Trophoblast cell (in vitro differentiated cells and primary cell): Measurements from ENCODE around the gene SYT3.

ENCODE experiments used
- DNase-seq, 2 donors: peaks; one replicate each; pipeline ENCODE4 v3.0.0-alpha.2; 2016
- H2AFZ ChIP-seq: 2 replicates; pipeline ENCODE4 v1.6.1; 2013; ENCODE audit warnings: low read length, moderate library complexity, mild to moderate bottlenecking; ENCODE audit not compliant: insufficient read depth, poor library complexity
- H2AK5ac ChIP-seq: 2 replicates; pipeline ENCODE4 v1.6.1; 2013; ENCODE audit warnings: mild to moderate bottlenecking, low read length
- H2BK120ac ChIP-seq: 2 replicates; pipeline ENCODE4 v1.6.1; 2013; ENCODE audit warnings: low read length, mild to moderate bottlenecking, moderate library complexity; ENCODE audit not compliant: insufficient read depth, poor library complexity
- H2BK12ac ChIP-seq: 2 replicates; pipeline ENCODE4 v1.6.1; 2013; ENCODE audit warnings: mild to moderate bottlenecking, low read length, moderate library complexity
- H2BK5ac ChIP-seq: 2 replicates; pipeline ENCODE4 v1.6.1; 2013; ENCODE audit warnings: low read length, low read depth, moderate library complexity, mild to moderate bottlenecking; ENCODE audit not compliant: poor library complexity
- H3K14ac ChIP-seq: 2 replicates; pipeline ENCODE4 v1.6.1; 2013; ENCODE audit warnings: mild to moderate bottlenecking, low read length
- H3K18ac ChIP-seq: 2 replicates; pipeline ENCODE4 v1.6.1; 2013; ENCODE audit warnings: mild to moderate bottlenecking, low read length
- H3K23ac ChIP-seq: 2 replicates; pipeline ENCODE4 v1.6.1; 2013; ENCODE audit warnings: low read length
- H3K27ac ChIP-seq: 2 replicates; pipeline ENCODE4 v1.5.1; 2013; ENCODE audit warnings: low read depth, mild to moderate bottlenecking, inconsistent platforms, low read length, moderate library complexity
- H3K27me3 ChIP-seq: 2 replicates; pipeline ENCODE4 v1.6.1; 2013; ENCODE audit warnings: inconsistent platforms, mild to moderate bottlenecking, low read length, moderate library complexity; ENCODE audit not compliant: insufficient read depth
- H3K36me3 ChIP-seq, 2 experiments: 1 replicate in 1 of 2; 2 replicates in 1 of 2; pipeline ENCODE4 v1.6.1; 2013; ENCODE audit warnings: low read length in 2 of 2, mild to moderate bottlenecking in 2 of 2, moderate library complexity in 1 of 2; ENCODE audit not compliant: insufficient read depth in 2 of 2, control insufficient read depth in 1 of 2
- H3K4ac ChIP-seq: 2 replicates; pipeline ENCODE4 v1.6.1; 2013; ENCODE audit warnings: low read depth, mild to moderate bottlenecking, low read length, moderate library complexity
- H3K4me1 ChIP-seq, 2 experiments: 1 replicate in 1 of 2; 2 replicates in 1 of 2; pipeline ENCODE4 v1.6.1; 2013; ENCODE audit warnings: low read length in 2 of 2, mild to moderate bottlenecking in 2 of 2, moderate library complexity in 1 of 2; ENCODE audit not compliant: insufficient read depth in 2 of 2, control insufficient read depth in 1 of 2
- H3K4me2 ChIP-seq: 2 replicates; pipeline ENCODE4 v1.6.1; 2013; ENCODE audit warnings: inconsistent platforms, mild to moderate bottlenecking, low read length, moderate library complexity
- H3K4me3 ChIP-seq: 2 replicates; pipeline ENCODE4 v1.5.1; 2013; ENCODE audit warnings: mild to moderate bottlenecking, low read depth, low read length, inconsistent platforms
- H3K79me1 ChIP-seq: one replicate; pipeline ENCODE4 v1.6.1; 2013; ENCODE audit warnings: low read length
- H3K79me2 ChIP-seq: 2 replicates; pipeline ENCODE4 v1.6.1; 2013; ENCODE audit warnings: low read length, mild to moderate bottlenecking; ENCODE audit not compliant: control insufficient read depth, insufficient read depth, poor library complexity
- H3K9ac ChIP-seq: 2 replicates; pipeline ENCODE4 v1.6.1; 2013; ENCODE audit warnings: mild to moderate bottlenecking, low read length
- H3K9me3 ChIP-seq: 2 replicates; pipeline ENCODE4 v1.6.1; 2013; ENCODE audit warnings: low read depth, mild to moderate bottlenecking, control low read depth, inconsistent platforms, low read length; ENCODE audit not compliant: insufficient read depth
- H4K12ac ChIP-seq: 2 replicates; pipeline ENCODE4 v1.6.1; 2013; ENCODE audit warnings: low read depth, mild to moderate bottlenecking, low read length, moderate library complexity
- H4K8ac ChIP-seq: 2 replicates; pipeline ENCODE4 v1.6.1; 2013; ENCODE audit warnings: low read depth, mild to moderate bottlenecking, low read length, moderate library complexity
- H4K91ac ChIP-seq: one replicate; pipeline ENCODE4 v1.6.1; 2013; ENCODE audit warnings: low read depth, mild to moderate bottlenecking, low read length, moderate library complexity
- WGBS: extraction: QIAGEN DNeasy Blood & Tissue Kit; methylation state at CpG from one replicate; pipeline ENCODE4 v1.1.7; 2013; ENCODE audit warnings: missing lambda C conversion rate; ENCODE audit not compliant: insufficient read length, insufficient coverage; ENCODE audit errors: extremely low coverage; 5-methylcytosine and 5-hydroxymethylcytosine counted together

SYT3 gene

GRCh38 chr19:50657712-50658440 lies 18.2 kb upstream of the SYT3 start:
- no peak overlapping the region for H3K9ac ChIP-seq

GRCh38 chr19:50657222-50657669 lies 17.6 kb upstream of the SYT3 start:
- Histone ChIP-seq H3K27ac (no peak overlapping the region), H4K12ac (no peak overlapping the region), H3K79me2 (no peaks in the 10 kb centered on the region), H2BK120ac (no peak overlapping the region), H3K27me3 (no peaks in the 10 kb centered on the region), H3K4ac (no peak overlapping the region), H2BK12ac (no peak overlapping the region), H3K4me3 (no peak overlapping the region), H4K91ac (no peak overlapping the region), H3K4me1 (peaks cover 8 to 13% of the 10 kb centered on the region in 2 experiments), H3K79me1 (peaks cover 4% of the 10 kb centered on the region), H3K9me3 (peaks cover 7% of the 10 kb centered on the region), H3K18ac (no peak overlapping the region), H4K8ac (no peak overlapping the region), H3K36me3 (no peaks in the 10 kb centered on the region), H2AFZ (no peak overlapping the region), H2AK5ac (no peak overlapping the region), H3K9ac (no peak overlapping the region), H3K14ac (no peak overlapping the region), H3K23ac (no peak overlapping the region), H3K4me2 (no peak overlapping the region), H2BK5ac (no peak overlapping the region)
- DNase-seq = no peak
- no CpG with 5 or more reads among the region's 6 CpGs for WGBS

More at GRCh38 chr19:50657712-50658440, 18.2 kb upstream of the SYT3 start:
- H3K4me2 ChIP-seq = peak overlapping the region; percentile 77
- no CpG with 5 or more reads among the region's 38 CpGs for WGBS
- H3K79me2 ChIP-seq = no peaks in the 10 kb centered on the region
- no peak overlapping the region for H4K12ac ChIP-seq
- no peak overlapping the region for H3K27ac ChIP-seq
- H3K36me3 ChIP-seq = no peaks in the 10 kb centered on the region
- no peak overlapping the region for H3K4ac ChIP-seq
- H4K8ac ChIP-seq = peak overlapping the region; percentile 68
- H3K79me1 ChIP-seq = peaks cover 4% of the 10 kb centered on the region
- H2BK120ac ChIP-seq = no peak overlapping the region
- peak overlapping the region; percentile 8 for H2AFZ ChIP-seq
- no peaks in the 10 kb centered on the region for H3K27me3 ChIP-seq
- H3K18ac ChIP-seq = no peak overlapping the region
- H2BK12ac ChIP-seq = no peak overlapping the region
- peaks cover 7% of the 10 kb centered on the region for H3K9me3 ChIP-seq
- H3K4me1 ChIP-seq = peaks cover 8 to 13% of the 10 kb centered on the region in 2 experiments
- H2BK5ac ChIP-seq = no peak overlapping the region
- H3K14ac ChIP-seq = no peak overlapping the region
- H4K91ac ChIP-seq = peak overlapping the region; percentile 23
- H3K23ac ChIP-seq = no peak overlapping the region
- no peak overlapping the region for H2AK5ac ChIP-seq
- DNase-seq = peak; percentile 70 to 72
- H3K4me3 ChIP-seq = peak overlapping the region; percentile 60

GRCh38 chr19:50654882-50655281 lies 15.2 kb upstream of the SYT3 start:
- H3K27ac ChIP-seq = no peak overlapping the region
- H3K36me3 ChIP-seq = no peaks in the 10 kb centered on the region
- H3K23ac ChIP-seq = no peak overlapping the region
- no peak overlapping the region for H4K8ac ChIP-seq
- no peak overlapping the region for H2AFZ ChIP-seq
- H2BK120ac ChIP-seq = no peak overlapping the region
- no peak overlapping the region for H4K12ac ChIP-seq
- no peak overlapping the region for H4K91ac ChIP-seq
- no peak overlapping the region for H3K4ac ChIP-seq
- no peak overlapping the region for H3K4me2 ChIP-seq
- no peaks in the 10 kb centered on the region for H3K27me3 ChIP-seq
- no peak for DNase-seq
- no peak overlapping the region for H3K4me3 ChIP-seq
- peaks cover 4% of the 10 kb centered on the region for H3K9me3 ChIP-seq
- H3K9ac ChIP-seq = no peak overlapping the region
- H3K14ac ChIP-seq = no peak overlapping the region
- H2AK5ac ChIP-seq = no peak overlapping the region
- no peaks in the 10 kb centered on the region for H3K79me2 ChIP-seq
- no peak overlapping the region for H2BK5ac ChIP-seq
- H2BK12ac ChIP-seq = no peak overlapping the region
- peaks cover 4% of the 10 kb centered on the region for H3K79me1 ChIP-seq
- no peak overlapping the region for H3K18ac ChIP-seq
- H3K4me1 ChIP-seq = peaks cover 8 to 13% of the 10 kb centered on the region in 2 experiments

- no peak overlapping the region for H2AFZ ChIP-seq
- H3K79me1 ChIP-seq = no peaks in the 10 kb centered on the region
- H3K23ac ChIP-seq = no peak overlapping the region
- H3K4me2 ChIP-seq = no peak overlapping the region
- H3K9ac ChIP-seq = no peak overlapping the region
- H3K4me1 ChIP-seq = peaks cover 0 to 1% of the 10 kb centered on the region in 2 experiments
- no peak overlapping the region for H3K18ac ChIP-seq
- H2BK12ac ChIP-seq = no peak overlapping the region
- no peak overlapping the region for H2AK5ac ChIP-seq
- no peaks in the 10 kb centered on the region for H3K27me3 ChIP-seq
- no CpG with 5 or more reads among the region's 6 CpGs for WGBS
- H4K8ac ChIP-seq = no peak overlapping the region
- no peak overlapping the region for H3K14ac ChIP-seq
- H3K79me2 ChIP-seq = no peaks in the 10 kb centered on the region
- no peak overlapping the region for H2BK120ac ChIP-seq
- H4K12ac ChIP-seq = no peak overlapping the region
- H3K9me3 ChIP-seq = peaks cover 1% of the 10 kb centered on the region
- DNase-seq = no peak
- H3K4ac ChIP-seq = no peak overlapping the region
- no peaks in the 10 kb centered on the region for H3K36me3 ChIP-seq
- no peak overlapping the region for H3K27ac ChIP-seq
- H3K4me3 ChIP-seq = no peak overlapping the region
- H2BK5ac ChIP-seq = no peak overlapping the region
- no peak overlapping the region for H4K91ac ChIP-seq
Observed at GRCh38 chr19:50652722-50653121, 13.0 kb upstream of the SYT3 start.
